NB4 (cell line): Measurements from ENCODE around the gene CDH26.

Experiments used
- CTCF ChIP-seq: IDR thresholded peaks from one replicate; pipeline ENCODE4 v1.5.1; 2012; ENCODE audit warnings: low read depth, low read length
- TF ChIP-seq, protein P1 (sequence below): IDR thresholded peaks from 2 replicates; pipeline ENCODE4 v1.6.1; 2011; ENCODE audit warnings: low read depth, low read length

GRCh38 chr20:60054716-60055634, 96.8 kb downstream of the CDH26 start:
- no peak for TF ChIP-seq CTCF
- TF ChIP-seq, protein P1, sequence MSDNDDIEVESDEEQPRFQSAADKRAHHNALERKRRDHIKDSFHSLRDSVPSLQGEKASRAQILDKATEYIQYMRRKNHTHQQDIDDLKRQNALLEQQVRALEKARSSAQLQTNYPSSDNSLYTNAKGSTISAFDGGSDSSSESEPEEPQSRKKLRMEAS = peak; percentile 80
